GM18519 (cell line): ENCODE data around the gene DPP6.
"Not testable (repeated sequence)": the region's sequence is repeated elsewhere in the genome, so short reads cannot be mapped to it uniquely, and the experiment has no call there.

Experiments used
- ATAC-seq: cut with Tn5 transposase; IDR thresholded peaks from one replicate; pipeline ENCODE4 v1.9.1; 2021; ENCODE audit warnings: mild to moderate bottlenecking, moderate library complexity; ENCODE audit not compliant: unreplicated experiment, low FRiP score

The DPP6 gene

GRCh38 chr7:154640266-154640865, 588.2 kb downstream of the DPP6 start:
- ATAC-seq: no peak

DNA sequence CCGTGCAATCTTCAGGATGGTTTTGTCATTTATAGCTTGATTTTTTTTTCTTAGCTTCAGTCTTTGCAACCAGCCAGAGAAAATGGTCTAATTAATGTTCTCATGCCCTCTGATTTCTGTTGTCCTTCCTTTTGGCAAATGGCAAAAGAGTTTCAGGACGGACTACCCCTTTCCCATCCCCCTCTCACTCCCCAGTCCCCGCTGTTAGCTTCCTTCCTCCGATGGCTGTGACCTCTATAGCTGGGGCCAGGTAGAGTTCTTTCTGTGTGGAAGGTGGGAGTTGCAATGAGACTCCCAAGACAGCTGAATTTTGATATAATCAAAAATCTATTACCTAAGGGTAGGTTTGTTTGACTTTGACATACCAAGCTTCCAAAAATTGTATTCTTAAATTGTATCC, 588.7 kb downstream of the DPP6 start:
- ATAC-seq: no peak

- ATAC-seq: no peak
Observed at GRCh38 chr7:154644366-154644765, 592.2 kb downstream of the DPP6 start.

DNA sequence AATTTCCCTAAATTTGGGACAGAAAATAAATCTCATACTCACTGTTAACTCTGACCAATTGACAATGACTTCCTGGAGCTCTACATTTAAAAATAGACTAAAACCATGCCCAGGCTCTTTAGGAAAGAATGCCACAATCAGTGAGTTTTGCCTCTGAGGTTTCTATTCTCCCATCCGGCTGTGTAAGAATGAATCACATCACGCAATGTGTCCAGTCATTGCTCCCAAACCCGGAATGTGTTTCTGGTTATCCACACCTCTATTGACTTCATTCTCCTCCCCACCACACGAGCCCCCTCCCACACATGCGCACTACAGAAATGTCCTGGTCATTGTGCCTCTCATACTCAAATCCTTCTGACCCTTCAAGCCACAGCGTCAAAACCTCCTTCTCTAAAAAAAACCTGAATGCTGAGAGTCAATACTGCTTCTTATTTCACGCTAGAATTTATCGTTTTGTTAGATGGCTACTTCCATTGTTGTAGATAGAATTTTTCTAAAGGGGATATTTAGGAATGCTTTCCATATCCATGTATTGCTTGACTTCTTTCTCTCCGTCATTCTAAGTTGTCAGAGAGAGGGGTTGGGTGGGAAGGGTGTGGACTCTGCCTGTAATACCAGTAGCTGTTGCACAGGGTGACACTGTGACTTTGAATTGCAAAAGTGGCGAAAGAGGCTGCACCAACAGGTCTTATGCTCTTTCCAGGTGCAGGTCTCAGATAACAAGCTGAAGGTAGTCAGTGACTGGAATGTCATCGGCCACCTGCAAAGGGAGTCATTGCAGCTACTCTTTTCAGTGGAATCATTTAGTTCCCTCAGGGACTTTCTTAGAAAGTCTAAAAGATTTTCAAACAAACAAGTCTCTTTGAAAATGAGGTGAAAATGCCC, 594.2 kb downstream of the DPP6 start:
- no peak for ATAC-seq

- no peak for ATAC-seq
Observed at GRCh38 chr7:154647625-154648024, 595.4 kb downstream of the DPP6 start.

GRCh38 chr7:154649015-154649414, 596.8 kb downstream of the DPP6 start:
- no peak for ATAC-seq

DNA sequence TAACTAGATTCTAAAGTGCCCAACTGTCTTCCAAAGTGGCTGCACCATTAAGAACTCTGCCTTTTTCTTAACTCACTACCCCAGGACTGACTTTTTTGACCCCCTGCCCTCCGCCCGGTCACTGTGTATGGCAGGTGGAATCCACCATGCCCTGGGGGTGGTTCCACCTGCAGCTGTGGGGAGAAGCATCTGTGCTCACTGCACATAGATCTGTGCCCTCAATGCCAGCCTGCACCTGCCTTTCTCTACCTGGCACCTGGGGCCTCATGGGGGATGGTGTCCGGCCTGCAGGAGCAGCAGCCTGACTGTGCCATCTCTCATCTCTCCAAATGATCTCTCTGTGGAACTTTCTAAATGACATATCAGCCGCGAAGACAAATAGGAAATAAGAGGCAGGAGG, 597.2 kb downstream of the DPP6 start:
- no peak for ATAC-seq

- ATAC-seq: no peak
Observed at GRCh38 chr7:154650275-154650674, 598.1 kb downstream of the DPP6 start.

DNA sequence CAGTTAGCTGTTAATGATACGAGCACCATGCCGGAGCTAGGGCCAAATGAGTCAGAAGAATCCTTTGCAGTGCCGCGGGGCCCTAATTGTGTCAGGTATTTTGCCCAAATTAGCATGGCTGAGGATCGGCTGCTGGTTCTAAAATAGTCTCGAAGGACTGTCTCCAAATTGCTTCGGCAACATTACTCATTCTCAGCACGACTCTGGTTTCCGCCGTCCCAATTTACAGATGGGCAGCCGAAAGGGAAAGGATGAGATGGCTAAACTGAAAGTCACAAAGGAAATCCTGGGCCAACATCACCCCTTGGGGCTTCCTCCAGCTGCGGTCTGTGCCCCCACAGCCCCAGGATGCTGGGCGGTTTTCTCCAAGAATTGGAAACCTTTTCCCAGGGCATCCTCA, 599.3 kb downstream of the DPP6 start:
- ATAC-seq: no peak

- ATAC-seq: no peak
Observed at GRCh38 chr7:154652564-154652963, 600.4 kb downstream of the DPP6 start.

- no peak for ATAC-seq
Observed at GRCh38 chr7:154653281-154653680, 601.1 kb downstream of the DPP6 start.

DNA sequence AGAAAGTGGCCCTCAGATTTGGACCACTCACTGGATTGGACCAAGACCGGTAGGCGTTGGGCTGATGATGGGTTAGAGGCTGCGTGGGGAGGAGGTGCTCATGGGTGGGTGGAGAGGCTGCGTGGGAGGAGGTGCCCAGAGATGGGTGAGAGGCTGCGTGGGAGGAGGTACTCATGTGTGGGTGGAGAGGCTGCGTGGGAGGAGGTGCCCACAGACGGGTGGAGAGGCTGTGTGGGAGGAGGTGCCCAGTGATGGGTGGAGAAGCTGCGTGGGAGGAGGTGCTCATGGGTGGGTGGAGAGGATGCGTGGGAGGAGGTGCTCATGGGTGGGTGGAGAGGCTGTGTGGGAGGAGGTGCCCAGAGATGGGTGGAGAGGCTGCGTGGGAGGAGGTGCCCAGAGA, 604.4 kb downstream of the DPP6 start:
- no peak for ATAC-seq

GRCh38 chr7:154666768-154667167, 614.6 kb downstream of the DPP6 start:
- no peak for ATAC-seq

DNA sequence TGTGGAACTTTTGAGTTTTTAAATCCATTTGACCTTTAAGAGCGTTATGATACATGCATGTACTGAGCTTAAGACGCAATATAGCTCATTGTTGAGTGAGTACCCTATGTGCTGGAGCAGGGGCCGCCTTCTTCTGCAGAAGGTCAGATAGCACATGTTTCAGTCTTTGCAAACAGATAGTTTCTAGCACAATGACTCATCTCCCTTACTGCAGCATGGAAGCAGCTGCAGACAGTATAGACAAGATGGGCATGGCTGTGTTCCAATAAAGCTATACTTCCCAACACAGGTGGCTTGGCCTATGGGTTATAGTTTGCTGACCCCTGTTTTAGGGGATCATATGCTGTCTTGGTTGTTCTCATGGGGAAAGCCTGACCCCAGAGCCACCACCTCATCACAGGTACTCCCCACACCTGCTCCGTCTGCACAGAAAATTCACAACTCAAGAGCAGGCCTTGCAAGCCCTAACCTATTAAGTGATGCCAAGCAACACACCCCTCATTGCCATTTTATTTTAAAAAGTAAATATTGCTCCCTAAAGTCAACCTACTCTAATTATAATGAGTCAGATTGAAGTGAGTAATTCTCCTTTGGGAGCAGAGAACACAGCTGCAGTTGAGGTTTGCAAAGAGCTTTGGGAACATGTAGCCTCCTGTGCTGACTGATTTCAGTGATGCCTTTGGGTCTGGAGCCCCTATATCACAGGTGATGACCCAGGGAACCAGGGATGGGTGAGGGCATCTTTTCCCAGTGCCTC, 620.6 kb downstream of the DPP6 start:
- ATAC-seq: no peak

DNA sequence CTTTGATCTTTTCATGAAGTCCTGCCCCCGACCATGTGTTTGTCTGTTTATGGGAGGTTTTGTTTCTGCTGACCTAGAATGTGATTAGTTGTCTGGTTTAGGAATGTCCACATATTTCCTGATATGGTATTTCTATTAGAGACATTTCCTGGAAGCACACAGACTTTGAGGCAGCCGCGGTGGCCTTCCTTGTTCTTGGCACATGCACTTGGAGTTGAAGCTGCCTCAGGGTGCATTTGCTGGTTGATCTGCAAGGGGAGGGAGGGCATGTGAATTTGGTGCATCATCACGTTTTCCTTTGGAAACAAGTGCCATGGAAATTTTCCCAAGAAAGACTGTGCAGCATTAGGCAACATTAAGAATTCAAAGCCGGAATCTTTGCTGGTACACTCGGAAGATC, 622.0 kb downstream of the DPP6 start:
- no peak for ATAC-seq

- no peak for ATAC-seq
Observed at GRCh38 chr7:154675560-154675959, 623.4 kb downstream of the DPP6 start.

DNA sequence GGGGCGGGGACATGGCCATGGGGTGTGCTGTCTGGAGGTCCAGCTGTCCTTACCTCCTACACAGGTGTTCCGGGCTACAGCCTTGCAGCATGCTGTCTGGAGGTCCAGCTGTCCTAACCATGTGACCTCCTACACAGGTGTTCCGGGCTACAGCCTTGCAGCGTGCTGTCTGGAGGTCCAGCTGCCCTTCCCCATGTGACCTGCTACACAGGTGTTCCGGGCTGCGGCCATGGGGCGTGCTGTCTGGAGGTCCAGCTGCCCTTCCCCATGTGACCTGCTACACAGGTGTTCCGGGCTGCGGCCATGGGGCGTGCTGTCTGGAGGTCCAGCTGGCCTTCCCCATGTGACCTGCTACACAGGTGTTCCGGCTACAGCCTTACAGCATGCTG, 623.8 kb downstream of the DPP6 start:
- ATAC-seq: not testable (repeated sequence)

DNA sequence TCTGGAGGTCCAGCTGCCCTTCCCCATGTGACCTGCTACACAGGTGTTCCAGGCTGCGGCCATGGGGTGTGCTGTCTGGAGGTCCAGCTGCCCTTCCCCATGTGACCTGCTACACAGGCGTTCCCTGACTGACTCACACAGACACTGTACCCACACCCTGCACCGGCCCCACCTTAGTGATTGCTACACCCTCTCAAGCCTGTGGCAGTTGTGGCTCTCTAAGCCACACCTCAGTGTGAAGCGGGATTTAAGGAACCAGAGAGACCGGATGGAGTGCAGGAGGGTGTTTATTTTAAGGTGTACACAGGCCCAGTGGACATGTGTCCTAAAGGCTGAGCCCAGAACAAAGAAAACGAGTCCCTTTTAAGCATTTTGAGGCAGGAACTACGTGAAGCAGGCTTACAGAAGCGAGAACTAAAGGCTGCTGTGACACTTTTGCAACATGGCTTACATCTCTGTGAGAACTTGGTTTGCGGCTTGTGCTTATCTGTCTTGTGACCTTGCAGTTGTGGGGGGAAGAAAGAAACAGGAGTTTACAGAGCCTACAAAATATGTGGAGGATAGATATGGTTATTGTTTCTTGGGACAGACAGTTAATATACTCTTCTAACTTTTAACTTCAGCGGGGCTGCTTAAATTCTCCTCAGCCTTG, 624.4 kb downstream of the DPP6 start:
- no peak for ATAC-seq

- no peak for ATAC-seq
Observed at GRCh38 chr7:154677454-154677853, 625.3 kb downstream of the DPP6 start.

DNA sequence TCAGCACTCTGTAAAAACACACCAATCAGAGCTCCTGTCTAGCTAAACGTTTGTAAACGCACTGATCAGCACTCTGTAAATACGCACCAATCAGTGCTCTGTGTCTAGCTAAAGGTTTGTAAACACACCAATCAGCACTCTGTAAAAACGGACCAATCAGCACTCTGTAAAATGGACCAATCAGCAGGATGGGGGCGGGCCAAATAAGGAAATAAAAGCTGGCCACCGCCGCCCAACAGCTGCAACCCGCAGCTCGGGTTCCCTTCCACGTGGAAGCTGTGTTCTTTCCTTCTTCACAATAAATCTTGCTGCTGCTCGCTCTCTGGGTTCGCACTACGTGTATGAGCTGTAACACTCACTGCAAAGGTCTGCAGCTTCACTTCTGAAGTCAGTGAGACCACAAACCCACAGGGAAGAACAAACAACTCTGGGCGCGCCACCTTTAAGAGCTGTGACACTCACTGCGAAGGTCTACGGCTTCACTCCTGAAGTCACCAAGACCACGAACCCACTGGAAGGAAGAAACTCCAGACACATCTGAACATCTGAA, 625.9 kb downstream of the DPP6 start:
- not testable (repeated sequence) for ATAC-seq
